GM23248 (cell line): ENCODE measurements around the gene SIRT4.

Experiments
- EZH2 ChIP-seq: fragments of 200-600 bp; sonication (generic); IDR thresholded peaks from 2 replicates; pipeline ENCODE4 v1.6.1; 2018; ENCODE audit warnings: antibody characterized with exemption, mild to moderate bottlenecking; ENCODE audit not compliant: insufficient read depth, poor library complexity, severe bottlenecking
- EZH2phosphoT487 ChIP-seq: fragments of 200-600 bp; sonication (generic); IDR thresholded peaks from 2 replicates; pipeline ENCODE4 v1.6.1; 2018; ENCODE audit warnings: antibody characterized with exemption, moderate library complexity, mild to moderate bottlenecking, low read depth; ENCODE audit not compliant: insufficient read depth

GRCh38 chr12:120343039-120343537 lies 41.0 kb downstream of the SIRT4 start:
- no peak for TF ChIP-seq EZH2
- TF ChIP-seq EZH2phosphoT487, result no peak
